ENCODE measurements around the gene RPL23.

The RPL23 gene

DNA sequence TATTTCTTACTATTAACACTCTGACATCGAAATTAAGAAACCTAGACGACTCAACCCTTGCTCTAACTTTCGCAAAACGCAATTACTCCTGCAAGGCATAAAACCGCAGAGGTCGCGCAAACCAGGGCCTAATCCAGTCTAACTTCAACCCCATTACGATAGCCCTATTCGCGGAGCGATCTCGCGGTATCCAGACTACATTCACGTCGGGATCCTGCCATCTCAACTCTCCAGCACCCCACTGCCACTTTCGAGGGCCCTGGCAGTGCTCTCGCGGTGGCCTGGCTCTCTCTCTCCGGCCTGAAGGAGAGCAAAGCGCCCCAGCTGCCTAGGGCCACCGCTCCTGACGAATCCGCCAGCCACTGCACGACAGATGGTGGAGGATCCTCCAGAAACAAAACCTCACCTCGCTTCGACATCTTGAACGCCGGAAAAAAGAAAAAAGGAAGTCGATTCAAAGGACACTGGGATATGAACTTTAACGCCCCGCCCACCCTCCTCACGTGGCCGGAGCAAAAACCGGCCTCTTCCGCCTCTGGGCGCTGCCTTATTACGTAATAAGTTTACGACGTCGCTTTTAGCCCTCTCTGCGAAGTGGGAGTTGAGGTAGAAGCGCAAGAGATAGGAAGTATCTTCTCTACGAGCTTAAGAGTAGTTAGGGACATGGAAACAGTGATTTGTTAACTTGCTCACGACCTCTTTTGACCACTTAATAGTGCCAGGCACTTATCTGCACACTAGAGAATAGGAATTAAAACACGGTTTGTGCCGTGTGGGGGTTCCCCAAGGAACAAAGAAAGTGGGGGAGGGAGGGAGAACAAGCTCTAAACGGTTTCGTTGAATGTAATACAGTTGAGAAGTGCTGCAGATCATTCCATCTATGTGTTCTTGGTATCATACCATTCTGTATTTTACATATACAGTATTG lies at the start of gene RPL23:
Gene RPL23 (minus strand): TSS at position 430 of the 928 bp plus-strand sequence. CDS start 11 bp downstream, at position 419.
- in situ Hi-C loops (cut with HindIII; ENCODE audit: low pct_ligation_motif_present, low sequenced_read_pairs), result no loop called here
- Histone ChIP-seq H3K4me3 (ENCODE audit: low read depth, low read length) (peak within 1 kb of the TSS; percentile 96), H3K36me3 (replicated peaks) (peaks cover 43% of the 10 kb centered on the region), H3K27ac (peak within 1 kb of the TSS; percentile 88), H3K27me3 (replicated peaks) (no peaks in the 10 kb centered on the region)
- TF ChIP-seq CTCF (IDR thresholded peaks at IDR 0.05; ENCODE audit: low read depth, low read length, missing control alignments), result no peak
- DNase-seq, result peak; percentile 95

DNA sequence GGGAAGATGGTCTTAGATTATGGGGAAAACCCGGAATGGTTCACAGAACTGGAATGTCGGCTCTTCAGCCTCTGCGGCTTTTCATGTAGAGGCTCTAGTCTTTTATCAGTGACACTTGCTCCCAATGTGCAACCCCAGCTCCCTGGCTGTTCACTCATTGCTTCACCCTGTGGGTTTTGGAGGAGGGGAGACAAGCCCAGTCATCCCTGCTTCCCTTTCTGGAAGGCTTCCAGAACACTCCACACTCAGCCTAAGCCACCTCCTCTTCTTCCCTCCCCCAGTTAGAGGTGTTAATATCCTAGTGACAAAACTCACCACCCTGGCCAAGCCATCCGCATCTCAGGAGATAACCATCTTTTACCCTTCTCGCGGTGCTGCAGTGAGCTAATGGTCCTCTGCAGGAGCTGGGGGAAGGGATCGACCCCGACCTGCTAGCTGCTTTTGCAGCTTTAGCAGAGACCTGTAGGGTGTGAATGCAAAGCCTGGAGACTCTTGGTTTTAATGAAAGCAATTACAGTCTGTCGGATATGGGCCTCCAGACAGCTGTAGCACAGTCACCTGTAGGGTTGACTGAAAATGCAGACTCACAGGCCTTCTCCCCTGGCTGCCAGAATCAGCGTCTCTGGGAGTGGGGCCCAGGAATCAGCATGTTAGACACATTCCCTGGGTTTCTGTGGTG lies 47.6 kb upstream of the RPL23 start:
- H3K27ac ChIP-seq, result peak overlapping the region; percentile 28
- peak; percentile 97 for DNase-seq
- no peaks in the 10 kb centered on the region for H3K27me3 ChIP-seq (replicated peaks)

GRCh38 chr17:38899421-38899820 lies 45.9 kb upstream of the RPL23 start:
- no peak overlapping the region for H3K4me3 ChIP-seq (ENCODE audit: low read depth, low read length)
- H3K27ac ChIP-seq, result no peak overlapping the region
- peaks cover 65% of the 10 kb centered on the region for H3K36me3 ChIP-seq (replicated peaks)
- no peak for DNase-seq
- in situ Hi-C loops (cut with HindIII; ENCODE audit: low pct_ligation_motif_present, low sequenced_read_pairs), result no loop called here
- TF ChIP-seq CTCF (IDR thresholded peaks at IDR 0.05; ENCODE audit: low read depth, low read length, missing control alignments), result no peak
- no peaks in the 10 kb centered on the region for H3K27me3 ChIP-seq (replicated peaks)

More for the DNA sequence above, 47.6 kb upstream of the RPL23 start:
- no peak for TF ChIP-seq CTCF (IDR thresholded peaks at IDR 0.05; ENCODE audit: low read depth, low read length, missing control alignments)
- Histone ChIP-seq H3K36me3 (replicated peaks) (peaks cover 64% of the 10 kb centered on the region), H3K4me3 (ENCODE audit: low read depth, low read length) (no peak overlapping the region)
- in situ Hi-C loops (cut with HindIII; ENCODE audit: low pct_ligation_motif_present, low sequenced_read_pairs), result no loop called here

DNA sequence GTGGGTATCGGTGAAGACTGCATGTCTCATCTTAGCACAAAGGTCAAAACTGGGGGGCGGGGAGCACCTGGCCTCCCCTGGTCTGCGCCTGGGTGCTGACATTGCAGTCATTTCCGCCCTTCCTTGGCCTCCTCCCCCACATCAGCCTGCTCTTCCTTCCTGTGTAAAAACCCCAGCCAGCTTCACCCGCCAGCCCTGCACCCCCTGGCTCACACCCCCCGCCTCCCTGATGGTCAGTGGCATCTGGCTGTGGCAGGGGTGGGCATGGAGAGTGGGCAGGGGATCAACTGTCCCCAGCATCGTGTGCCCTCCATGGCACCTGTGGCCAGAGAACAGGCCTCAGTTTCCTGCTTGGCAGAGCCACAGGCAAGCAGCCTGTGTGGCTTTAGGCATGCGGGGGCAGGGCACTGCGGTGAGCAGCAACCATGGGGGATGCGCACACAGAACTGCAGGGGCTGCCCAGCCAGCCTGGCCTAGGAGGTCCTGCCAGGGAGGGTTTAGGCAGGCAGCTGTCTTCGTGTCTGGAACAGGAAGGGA lies 45.4 kb upstream of the RPL23 start:
- no peaks in the 10 kb centered on the region for H3K27me3 ChIP-seq (replicated peaks)
- no peak for TF ChIP-seq CTCF (IDR thresholded peaks at IDR 0.05; ENCODE audit: low read depth, low read length, missing control alignments)
- in situ Hi-C loops (cut with HindIII; ENCODE audit: low pct_ligation_motif_present, low sequenced_read_pairs), result no loop called here
- H3K4me3 ChIP-seq (ENCODE audit: low read depth, low read length), result no peak overlapping the region
- H3K27ac ChIP-seq, result no peak overlapping the region
- DNase-seq, result no peak
- H3K36me3 ChIP-seq (replicated peaks), result peaks cover 69% of the 10 kb centered on the region

DNA sequence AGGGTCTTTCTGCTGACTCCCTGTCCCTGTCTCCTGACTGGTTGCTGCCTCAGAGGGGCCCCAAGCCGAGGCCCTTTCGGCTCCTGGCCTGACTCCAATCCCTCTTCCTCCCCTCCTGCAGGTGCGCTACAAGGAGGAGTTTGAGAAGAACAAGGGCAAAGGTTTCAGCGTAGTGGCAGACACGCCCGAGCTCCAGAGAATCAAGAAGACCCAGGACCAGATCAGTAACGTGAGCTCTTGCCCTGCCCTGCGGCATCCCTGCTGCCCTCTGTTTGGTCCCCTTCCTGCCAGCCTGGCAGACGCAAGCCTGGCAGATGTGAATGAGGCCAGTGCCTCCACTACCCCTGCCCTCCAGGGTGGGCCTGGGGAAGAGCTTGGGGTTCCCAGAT lies 44.8 kb upstream of the RPL23 start:
- H3K27ac ChIP-seq, result no peak overlapping the region

More for the DNA sequence above, 44.8 kb upstream of the RPL23 start:
- no peak for DNase-seq
- Histone ChIP-seq H3K4me3 (ENCODE audit: low read depth, low read length) (no peak overlapping the region), H3K36me3 (replicated peaks) (peaks cover 65% of the 10 kb centered on the region), H3K27me3 (replicated peaks) (no peaks in the 10 kb centered on the region)
- no peak for TF ChIP-seq CTCF (IDR thresholded peaks at IDR 0.05; ENCODE audit: low read depth, low read length, missing control alignments)
- in situ Hi-C loops (cut with HindIII; ENCODE audit: low pct_ligation_motif_present, low sequenced_read_pairs), result no loop called here
